HL-60 (cell line): ENCODE data around the gene CYP2A13.

Experiments used
- GABPA ChIP-seq: IDR thresholded peaks from 2 replicates; pipeline ENCODE4 v1.6.1; 2012; ENCODE audit warnings: low read depth
- POLR2AphosphoS5 ChIP-seq: IDR thresholded peaks from 2 replicates; pipeline ENCODE4 v1.6.1; 2012; ENCODE audit warnings: low read depth
- SPI1 ChIP-seq: IDR thresholded peaks from 2 replicates; pipeline ENCODE4 v1.6.1; 2012; ENCODE audit warnings: low read depth, mild to moderate bottlenecking, borderline replicate concordance
- TF ChIP-seq, protein P1 (sequence below): IDR thresholded peaks from one replicate; pipeline ENCODE4 v1.5.1; 2011; ENCODE audit warnings: low read length, control low read depth, inconsistent platforms; ENCODE audit not compliant: insufficient read depth
- TF ChIP-seq, protein P2 (sequence below): IDR thresholded peaks from 2 replicates; pipeline ENCODE4 v1.6.1; 2012; ENCODE audit warnings: low read depth; ENCODE audit not compliant: insufficient replicate concordance

DNA sequence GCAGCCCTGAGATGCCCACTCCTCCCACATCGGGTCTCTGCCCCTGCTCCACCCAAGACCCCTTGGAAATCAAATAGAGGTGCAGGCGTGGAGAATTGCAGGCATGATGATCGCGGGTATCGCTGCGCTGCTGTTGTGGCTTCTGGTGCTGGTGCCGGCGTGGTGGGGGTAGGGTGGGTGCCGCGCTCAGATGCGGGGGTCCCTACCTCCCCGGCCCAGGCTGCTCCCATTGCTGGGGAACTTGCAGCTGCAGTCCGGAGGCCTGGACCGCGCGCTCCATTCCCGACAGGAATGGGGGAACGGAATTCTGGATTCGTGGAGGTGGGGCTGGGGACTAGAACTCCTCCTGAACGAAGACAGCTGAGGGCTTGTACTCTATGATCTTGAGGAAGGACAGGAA lies 46.4 kb downstream of the CYP2A13 start:
- TF ChIP-seq, protein P1, sequence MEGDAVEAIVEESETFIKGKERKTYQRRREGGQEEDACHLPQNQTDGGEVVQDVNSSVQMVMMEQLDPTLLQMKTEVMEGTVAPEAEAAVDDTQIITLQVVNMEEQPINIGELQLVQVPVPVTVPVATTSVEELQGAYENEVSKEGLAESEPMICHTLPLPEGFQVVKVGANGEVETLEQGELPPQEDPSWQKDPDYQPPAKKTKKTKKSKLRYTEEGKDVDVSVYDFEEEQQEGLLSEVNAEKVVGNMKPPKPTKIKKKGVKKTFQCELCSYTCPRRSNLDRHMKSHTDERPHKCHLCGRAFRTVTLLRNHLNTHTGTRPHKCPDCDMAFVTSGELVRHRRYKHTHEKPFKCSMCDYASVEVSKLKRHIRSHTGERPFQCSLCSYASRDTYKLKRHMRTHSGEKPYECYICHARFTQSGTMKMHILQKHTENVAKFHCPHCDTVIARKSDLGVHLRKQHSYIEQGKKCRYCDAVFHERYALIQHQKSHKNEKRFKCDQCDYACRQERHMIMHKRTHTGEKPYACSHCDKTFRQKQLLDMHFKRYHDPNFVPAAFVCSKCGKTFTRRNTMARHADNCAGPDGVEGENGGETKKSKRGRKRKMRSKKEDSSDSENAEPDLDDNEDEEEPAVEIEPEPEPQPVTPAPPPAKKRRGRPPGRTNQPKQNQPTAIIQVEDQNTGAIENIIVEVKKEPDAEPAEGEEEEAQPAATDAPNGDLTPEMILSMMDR = no peak
- TF ChIP-seq GABPA = no peak
- TF ChIP-seq, protein P2, sequence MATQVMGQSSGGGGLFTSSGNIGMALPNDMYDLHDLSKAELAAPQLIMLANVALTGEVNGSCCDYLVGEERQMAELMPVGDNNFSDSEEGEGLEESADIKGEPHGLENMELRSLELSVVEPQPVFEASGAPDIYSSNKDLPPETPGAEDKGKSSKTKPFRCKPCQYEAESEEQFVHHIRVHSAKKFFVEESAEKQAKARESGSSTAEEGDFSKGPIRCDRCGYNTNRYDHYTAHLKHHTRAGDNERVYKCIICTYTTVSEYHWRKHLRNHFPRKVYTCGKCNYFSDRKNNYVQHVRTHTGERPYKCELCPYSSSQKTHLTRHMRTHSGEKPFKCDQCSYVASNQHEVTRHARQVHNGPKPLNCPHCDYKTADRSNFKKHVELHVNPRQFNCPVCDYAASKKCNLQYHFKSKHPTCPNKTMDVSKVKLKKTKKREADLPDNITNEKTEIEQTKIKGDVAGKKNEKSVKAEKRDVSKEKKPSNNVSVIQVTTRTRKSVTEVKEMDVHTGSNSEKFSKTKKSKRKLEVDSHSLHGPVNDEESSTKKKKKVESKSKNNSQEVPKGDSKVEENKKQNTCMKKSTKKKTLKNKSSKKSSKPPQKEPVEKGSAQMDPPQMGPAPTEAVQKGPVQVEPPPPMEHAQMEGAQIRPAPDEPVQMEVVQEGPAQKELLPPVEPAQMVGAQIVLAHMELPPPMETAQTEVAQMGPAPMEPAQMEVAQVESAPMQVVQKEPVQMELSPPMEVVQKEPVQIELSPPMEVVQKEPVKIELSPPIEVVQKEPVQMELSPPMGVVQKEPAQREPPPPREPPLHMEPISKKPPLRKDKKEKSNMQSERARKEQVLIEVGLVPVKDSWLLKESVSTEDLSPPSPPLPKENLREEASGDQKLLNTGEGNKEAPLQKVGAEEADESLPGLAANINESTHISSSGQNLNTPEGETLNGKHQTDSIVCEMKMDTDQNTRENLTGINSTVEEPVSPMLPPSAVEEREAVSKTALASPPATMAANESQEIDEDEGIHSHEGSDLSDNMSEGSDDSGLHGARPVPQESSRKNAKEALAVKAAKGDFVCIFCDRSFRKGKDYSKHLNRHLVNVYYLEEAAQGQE = no peak
- no peak for TF ChIP-seq POLR2AphosphoS5
- TF ChIP-seq SPI1 = no peak
